Measurements from ENCODE around the gene KTN1. TPM values are rescaled to one million over a fixed set of nuclear protein-coding genes. Genes with fewer than 3 reads are reported as not detected.

The KTN1 gene
- total RNA-seq, 1 experiment from 2014 or later = 212 TPM

DNA sequence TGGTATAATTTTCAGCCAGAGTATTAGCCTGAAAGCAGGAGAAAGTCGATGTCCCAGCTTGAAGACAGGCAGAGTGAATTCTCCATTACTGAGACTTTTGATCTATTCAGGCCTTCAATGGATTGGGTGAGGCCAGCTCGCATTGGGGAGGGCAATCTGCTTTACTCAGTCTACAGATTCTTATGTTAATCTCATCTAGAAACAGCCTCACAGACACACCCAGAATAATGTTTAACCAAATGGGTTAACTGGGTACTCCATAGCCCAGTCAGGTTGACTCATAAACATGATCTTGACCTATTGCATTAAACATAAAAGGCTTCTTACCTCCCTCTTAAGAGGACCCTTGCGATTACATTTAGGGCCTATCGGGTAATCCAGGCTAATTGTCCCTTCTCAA, 118.0 kb downstream of the KTN1 start:
- H3K4me1 ChIP-seq (ENCODE audit: low read length) = peaks cover 25% of the 10 kb centered on the region
- no peak overlapping the region for H3K9ac ChIP-seq (ENCODE audit: low read length)
- H3K27me3 ChIP-seq (ENCODE audit: low read length) = no peaks in the 10 kb centered on the region
- no peaks in the 10 kb centered on the region for H3K79me2 ChIP-seq (ENCODE audit: low read length)
- H4K20me1 ChIP-seq (ENCODE audit: insufficient read depth, low read depth, low read length) = no peaks in the 10 kb centered on the region
- no peaks in the 10 kb centered on the region for H3K9me3 ChIP-seq (ENCODE audit: low read length)
- no peaks in the 10 kb centered on the region; the same call in 1 of the 2 replicates for H3K36me3 ChIP-seq (ENCODE audit: insufficient read depth, low read length)
- no peak overlapping the region for H3K4me2 ChIP-seq (ENCODE audit: low read depth, low read length, poor library complexity, severe bottlenecking)
- H2AFZ ChIP-seq (ENCODE audit: low read length) = no peak overlapping the region
- DNase-seq = no peak
- no peaks in the 10 kb centered on the region for H3K9me2 ChIP-seq (replicated peaks; ENCODE audit: insufficient read depth, low read length)
- no peak overlapping the region for H3K4me3 ChIP-seq (ENCODE audit: low read length)
- H3K27ac ChIP-seq (ENCODE audit: low read length) = no peak overlapping the region

DNA sequence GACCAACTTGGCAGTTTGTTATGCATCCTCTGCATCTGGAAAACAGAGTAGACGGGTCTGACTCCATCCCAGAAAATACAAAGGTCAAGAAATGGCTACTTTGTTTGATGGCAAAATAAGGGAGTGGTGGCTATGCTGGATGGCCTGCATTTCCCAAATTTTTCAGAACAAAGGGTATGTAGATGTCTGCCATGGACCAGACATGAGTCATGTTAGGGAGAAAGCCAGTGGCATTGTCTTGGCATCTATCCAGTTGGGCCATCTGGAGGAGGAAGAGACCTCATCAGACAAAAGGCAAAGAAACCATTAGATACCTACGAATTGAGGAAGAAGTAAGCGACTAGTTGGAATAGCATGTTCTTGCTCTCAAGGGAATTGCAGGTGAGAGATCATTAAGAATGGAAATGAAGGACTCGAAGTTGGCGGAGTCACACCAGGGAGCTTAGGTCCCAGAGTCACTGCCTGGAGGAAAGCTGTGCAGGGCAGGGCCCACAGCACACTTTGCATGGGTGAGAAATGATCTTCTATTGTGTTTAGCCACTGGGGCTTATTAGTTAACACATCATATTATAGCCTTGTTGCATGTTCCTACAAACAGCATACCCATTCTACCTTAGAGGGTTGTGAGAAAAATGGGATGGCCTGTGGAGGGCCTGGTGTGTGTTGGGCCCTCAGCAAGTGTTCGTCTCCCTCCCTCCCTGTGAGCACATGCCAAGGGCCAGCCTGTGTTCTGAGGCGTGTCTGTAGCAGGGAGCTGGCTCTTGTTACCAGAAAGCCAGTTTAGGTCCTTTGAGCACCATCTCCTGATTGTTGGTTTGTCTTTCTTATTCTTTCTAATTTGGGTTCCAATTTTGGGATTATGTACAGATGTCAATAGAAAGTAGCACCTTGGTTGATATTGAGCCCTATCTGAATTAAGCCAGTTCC, 119.4 kb downstream of the KTN1 start:
- Histone ChIP-seq H3K4me2 (ENCODE audit: low read depth, low read length, poor library complexity, severe bottlenecking) (no peak overlapping the region), H3K36me3 (ENCODE audit: insufficient read depth, low read length) (no peaks in the 10 kb centered on the region; the same call in 1 of the 2 replicates), H2AFZ (ENCODE audit: low read length) (no peak overlapping the region), H3K27me3 (ENCODE audit: low read length) (no peaks in the 10 kb centered on the region), H3K9me2 (replicated peaks; ENCODE audit: insufficient read depth, low read length) (no peaks in the 10 kb centered on the region), H3K9me3 (ENCODE audit: low read length) (no peaks in the 10 kb centered on the region), H3K4me3 (ENCODE audit: low read length) (no peak overlapping the region), H4K20me1 (ENCODE audit: insufficient read depth, low read depth, low read length) (no peaks in the 10 kb centered on the region), H3K9ac (ENCODE audit: low read length) (no peak overlapping the region), H3K27ac (ENCODE audit: low read length) (no peak overlapping the region), H3K79me2 (ENCODE audit: low read length) (no peaks in the 10 kb centered on the region), H3K4me1 (ENCODE audit: low read length) (peaks cover 38% of the 10 kb centered on the region)
- no peak for DNase-seq

DNA sequence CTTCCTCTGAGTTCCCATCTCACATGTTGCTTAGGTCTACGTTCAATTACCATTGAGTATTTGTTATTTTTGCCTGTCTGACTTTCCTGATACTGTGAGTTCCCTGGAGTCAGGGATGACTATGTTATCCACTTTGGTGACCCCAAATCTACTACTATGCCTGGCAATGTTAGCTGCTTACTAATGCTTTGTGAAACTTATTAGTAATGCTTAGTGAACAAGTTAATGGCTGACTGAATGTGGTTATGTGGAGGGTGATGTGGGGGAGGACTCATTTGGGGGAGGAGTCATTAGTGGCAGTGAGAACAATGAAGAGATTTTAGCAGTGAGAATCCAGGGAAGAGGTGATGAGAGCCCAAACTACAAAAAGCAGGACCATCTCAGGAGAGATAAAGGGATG, 121.6 kb downstream of the KTN1 start:
- 0 out of 2 replicates have a peak overlapping the region, but pooled peaks have one; percentile 70 for H2AFZ ChIP-seq (ENCODE audit: low read length)
- no peaks in the 10 kb centered on the region; the same call in 1 of the 2 replicates for H3K36me3 ChIP-seq (ENCODE audit: insufficient read depth, low read length)
- no peaks in the 10 kb centered on the region for H3K27me3 ChIP-seq (ENCODE audit: low read length)
- H3K4me1 ChIP-seq (ENCODE audit: low read length) = peaks cover 45% of the 10 kb centered on the region
- peak overlapping the region; percentile 50; the same call in 1 of the 2 replicates for H3K27ac ChIP-seq (ENCODE audit: low read length)
- H3K9me3 ChIP-seq (ENCODE audit: low read length) = no peaks in the 10 kb centered on the region
- no peak overlapping the region; the same call in 1 of the 2 replicates for H3K9ac ChIP-seq (ENCODE audit: low read length)
- H3K4me3 ChIP-seq (ENCODE audit: low read length) = no peak overlapping the region
- no peaks in the 10 kb centered on the region for H3K79me2 ChIP-seq (ENCODE audit: low read length)
- peak; percentile 54 for DNase-seq
- H3K9me2 ChIP-seq (replicated peaks; ENCODE audit: insufficient read depth, low read length) = no peaks in the 10 kb centered on the region
- H4K20me1 ChIP-seq (ENCODE audit: insufficient read depth, low read depth, low read length) = no peaks in the 10 kb centered on the region
- peak overlapping the region; percentile 55 for H3K4me2 ChIP-seq (ENCODE audit: low read depth, low read length, poor library complexity, severe bottlenecking)

DNA sequence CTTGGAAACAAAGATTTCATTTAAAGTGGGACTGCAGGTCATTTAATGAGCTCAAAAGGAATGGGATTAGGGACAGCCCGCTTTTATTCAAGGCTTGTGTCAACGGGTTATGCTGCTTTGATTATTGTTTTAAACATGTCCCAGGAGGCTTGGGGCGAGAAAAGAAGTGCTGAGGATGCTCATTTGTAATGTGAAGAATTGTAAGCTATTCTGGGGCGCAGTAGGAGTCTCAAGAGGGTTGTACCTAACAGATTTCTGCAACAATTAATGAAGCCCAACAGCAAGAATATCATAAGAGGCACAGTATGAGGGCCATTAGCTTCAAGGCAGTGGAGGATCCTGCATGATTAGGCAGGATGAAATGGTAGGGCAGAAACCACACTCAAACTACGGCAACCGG, 122.5 kb downstream of the KTN1 start:
- H3K9ac ChIP-seq (ENCODE audit: low read length) = peak overlapping the region; percentile 44

DNA sequence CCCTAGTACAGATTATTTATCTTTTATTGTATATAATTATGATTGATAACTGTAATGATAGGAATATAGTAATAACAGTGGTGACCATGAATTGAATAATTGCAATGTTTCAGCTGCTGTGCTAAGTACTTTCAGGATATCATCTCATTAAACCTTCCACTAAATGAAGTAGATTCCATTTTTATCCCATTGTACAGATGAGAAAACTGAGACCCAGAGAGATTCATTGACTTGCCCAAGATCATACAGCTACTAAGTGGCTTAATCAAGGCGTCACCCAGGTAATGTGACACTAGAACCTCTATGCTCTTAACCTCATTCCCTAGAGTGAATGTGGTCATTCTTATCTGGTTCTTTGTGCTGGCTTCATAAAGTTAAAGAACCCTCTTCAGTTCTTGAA, 124.6 kb downstream of the KTN1 start:
- no peaks in the 10 kb centered on the region for H4K20me1 ChIP-seq (ENCODE audit: insufficient read depth, low read depth, low read length)
- H3K27me3 ChIP-seq (ENCODE audit: low read length) = no peaks in the 10 kb centered on the region
- no peaks in the 10 kb centered on the region; the same call in 1 of the 2 replicates for H3K36me3 ChIP-seq (ENCODE audit: insufficient read depth, low read length)
- H3K9me3 ChIP-seq (ENCODE audit: low read length) = no peaks in the 10 kb centered on the region
- no peak for DNase-seq
- no peaks in the 10 kb centered on the region for H3K79me2 ChIP-seq (ENCODE audit: low read length)
- H3K4me1 ChIP-seq (ENCODE audit: low read length) = peaks cover 42% of the 10 kb centered on the region
- no peak overlapping the region for H3K4me3 ChIP-seq (ENCODE audit: low read length)
- H2AFZ ChIP-seq (ENCODE audit: low read length) = no peak overlapping the region
- H3K9me2 ChIP-seq (replicated peaks; ENCODE audit: insufficient read depth, low read length) = no peaks in the 10 kb centered on the region
- H3K9ac ChIP-seq (ENCODE audit: low read length) = no peak overlapping the region
- no peak overlapping the region for H3K27ac ChIP-seq (ENCODE audit: low read length)
- no peak overlapping the region for H3K4me2 ChIP-seq (ENCODE audit: low read depth, low read length, poor library complexity, severe bottlenecking)

More for the DNA sequence above, 122.5 kb downstream of the KTN1 start:
- DNase-seq = peak; percentile 73
- Histone ChIP-seq H3K4me1 (ENCODE audit: low read length) (peaks cover 48% of the 10 kb centered on the region), H3K79me2 (ENCODE audit: low read length) (no peaks in the 10 kb centered on the region), H3K36me3 (ENCODE audit: insufficient read depth, low read length) (no peaks in the 10 kb centered on the region; the same call in 1 of the 2 replicates), H2AFZ (ENCODE audit: low read length) (peak overlapping the region; percentile 70), H3K9me2 (replicated peaks; ENCODE audit: insufficient read depth, low read length) (no peaks in the 10 kb centered on the region), H3K27me3 (ENCODE audit: low read length) (no peaks in the 10 kb centered on the region), H3K9me3 (ENCODE audit: low read length) (no peaks in the 10 kb centered on the region), H3K27ac (ENCODE audit: low read length) (peak overlapping the region; percentile 50), H3K4me2 (ENCODE audit: low read depth, low read length, poor library complexity, severe bottlenecking) (peak overlapping the region; percentile 55), H4K20me1 (ENCODE audit: insufficient read depth, low read depth, low read length) (no peaks in the 10 kb centered on the region), H3K4me3 (ENCODE audit: low read length) (peak overlapping the region; percentile 23)

DNA sequence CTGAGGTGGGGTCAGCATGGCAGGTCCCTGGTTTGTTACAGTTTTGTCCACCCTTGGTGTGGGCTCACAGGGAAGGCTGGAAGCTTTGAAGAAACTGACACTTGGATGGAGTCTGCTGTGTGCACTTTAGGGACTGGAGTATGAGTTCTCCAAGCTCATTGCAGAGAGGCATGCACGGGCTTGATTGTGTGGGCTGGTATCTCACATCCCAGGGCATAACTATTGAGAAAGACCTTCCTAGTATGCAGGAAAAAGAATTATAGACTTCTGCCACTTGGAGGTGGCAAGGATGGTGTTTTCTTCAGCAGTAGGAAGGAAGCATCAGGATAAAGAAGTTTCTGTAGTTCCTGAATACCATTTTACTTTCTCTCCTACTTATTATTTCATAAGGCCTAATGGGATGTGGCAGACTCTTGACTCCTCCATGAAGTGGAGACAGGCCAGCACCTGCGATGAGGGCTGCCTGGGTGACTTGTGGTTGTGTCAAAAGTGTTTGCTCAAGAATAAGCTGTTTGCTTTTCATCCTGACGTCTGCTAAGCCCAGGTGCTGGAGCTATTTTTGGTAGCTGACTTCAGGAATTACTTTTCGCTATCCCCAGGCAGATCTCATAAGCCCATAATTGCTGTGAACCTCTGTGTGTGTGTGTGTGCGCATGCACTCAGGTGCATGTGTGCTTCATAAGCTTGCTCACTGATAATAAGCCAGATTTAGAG, 125.8 kb downstream of the KTN1 start:
- no peak overlapping the region for H3K9ac ChIP-seq (ENCODE audit: low read length)
- H3K27me3 ChIP-seq (ENCODE audit: low read length) = no peaks in the 10 kb centered on the region
- H3K79me2 ChIP-seq (ENCODE audit: low read length) = no peaks in the 10 kb centered on the region
- no peaks in the 10 kb centered on the region; the same call in 1 of the 2 replicates for H3K36me3 ChIP-seq (ENCODE audit: insufficient read depth, low read length)
- H3K4me2 ChIP-seq (ENCODE audit: low read depth, low read length, poor library complexity, severe bottlenecking) = no peak overlapping the region
- H3K4me1 ChIP-seq (ENCODE audit: low read length) = peaks cover 44% of the 10 kb centered on the region
- H3K27ac ChIP-seq (ENCODE audit: low read length) = no peak overlapping the region
- no peaks in the 10 kb centered on the region for H3K9me2 ChIP-seq (replicated peaks; ENCODE audit: insufficient read depth, low read length)
- H3K4me3 ChIP-seq (ENCODE audit: low read length) = no peak overlapping the region
- no peaks in the 10 kb centered on the region for H3K9me3 ChIP-seq (ENCODE audit: low read length)
- H2AFZ ChIP-seq (ENCODE audit: low read length) = no peak overlapping the region
- H4K20me1 ChIP-seq (ENCODE audit: insufficient read depth, low read depth, low read length) = no peaks in the 10 kb centered on the region
- no peak for DNase-seq

DNA sequence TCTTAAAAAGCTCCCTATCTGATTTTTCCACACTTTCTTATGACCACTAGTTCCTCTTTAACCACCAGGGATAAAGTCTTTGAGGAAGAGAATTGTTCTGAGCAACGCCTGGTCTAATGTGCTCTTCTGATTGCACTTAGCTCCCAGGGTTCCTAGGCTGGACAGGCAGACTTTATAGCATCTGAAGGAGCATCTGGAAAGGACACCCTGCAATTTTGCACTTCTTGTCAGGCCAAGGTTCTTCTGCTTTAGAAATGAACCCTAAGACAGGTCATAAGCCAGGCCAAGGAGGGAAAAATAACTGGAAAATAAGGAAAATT, 126.3 kb downstream of the KTN1 start:
- H3K27ac ChIP-seq (ENCODE audit: low read length) = no peak overlapping the region
- no peaks in the 10 kb centered on the region for H3K27me3 ChIP-seq (ENCODE audit: low read length)
- no peaks in the 10 kb centered on the region for H3K9me2 ChIP-seq (replicated peaks; ENCODE audit: insufficient read depth, low read length)
- H3K79me2 ChIP-seq (ENCODE audit: low read length) = no peaks in the 10 kb centered on the region
- no peaks in the 10 kb centered on the region; the same call in 1 of the 2 replicates for H3K36me3 ChIP-seq (ENCODE audit: insufficient read depth, low read length)
- no peaks in the 10 kb centered on the region for H4K20me1 ChIP-seq (ENCODE audit: insufficient read depth, low read depth, low read length)
- no peak overlapping the region for H2AFZ ChIP-seq (ENCODE audit: low read length)
- no peak for DNase-seq
- peaks cover 44% of the 10 kb centered on the region for H3K4me1 ChIP-seq (ENCODE audit: low read length)
- no peaks in the 10 kb centered on the region for H3K9me3 ChIP-seq (ENCODE audit: low read length)
- no peak overlapping the region for H3K4me3 ChIP-seq (ENCODE audit: low read length)
- no peak overlapping the region for H3K9ac ChIP-seq (ENCODE audit: low read length)
- no peak overlapping the region for H3K4me2 ChIP-seq (ENCODE audit: low read depth, low read length, poor library complexity, severe bottlenecking)

DNA sequence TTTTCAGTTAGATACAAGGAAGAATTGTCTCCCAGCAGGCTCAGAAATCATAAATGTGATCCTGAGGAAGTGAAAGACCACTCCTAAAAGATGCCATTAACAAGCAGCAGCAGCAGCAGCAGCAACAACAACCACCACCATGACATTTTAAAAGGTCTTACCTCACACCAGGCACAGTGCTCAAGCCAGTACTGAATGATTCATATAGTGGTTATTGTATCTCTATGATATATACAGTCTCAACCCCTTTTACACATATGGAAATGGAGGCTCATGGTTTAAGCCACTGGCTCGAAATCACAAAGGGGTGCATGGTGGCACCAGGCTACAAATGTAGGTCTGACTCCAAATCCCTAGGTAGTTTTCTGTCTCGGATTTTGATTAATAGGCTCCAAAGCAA, 126.9 kb downstream of the KTN1 start:
- H3K79me2 ChIP-seq (ENCODE audit: low read length) = no peaks in the 10 kb centered on the region
- no peak overlapping the region for H3K4me3 ChIP-seq (ENCODE audit: low read length)
- no peak overlapping the region for H3K4me2 ChIP-seq (ENCODE audit: low read depth, low read length, poor library complexity, severe bottlenecking)
- H4K20me1 ChIP-seq (ENCODE audit: insufficient read depth, low read depth, low read length) = no peaks in the 10 kb centered on the region
- no peaks in the 10 kb centered on the region for H3K9me3 ChIP-seq (ENCODE audit: low read length)
- no peak for DNase-seq
- H3K9me2 ChIP-seq (replicated peaks; ENCODE audit: insufficient read depth, low read length) = no peaks in the 10 kb centered on the region
- H2AFZ ChIP-seq (ENCODE audit: low read length) = no peak overlapping the region
- no peaks in the 10 kb centered on the region for H3K27me3 ChIP-seq (ENCODE audit: low read length)
- no peaks in the 10 kb centered on the region for H3K36me3 ChIP-seq (ENCODE audit: insufficient read depth, low read length)
- peaks cover 38% of the 10 kb centered on the region for H3K4me1 ChIP-seq (ENCODE audit: low read length)
- H3K27ac ChIP-seq (ENCODE audit: low read length) = no peak overlapping the region
- no peak overlapping the region for H3K9ac ChIP-seq (ENCODE audit: low read length)
